HG03342 (cell line): ENCODE results near the gene RPL12.
A peak's percentile ranks its signal among the peaks of the same experiment; 100 is the strongest.
"Not testable (repeated sequence)": the region's sequence is repeated elsewhere in the genome, so short reads cannot be mapped to it uniquely, and the experiment has no call there.

ENCODE experiments used
- ATAC-seq: cut with Tn5 transposase; IDR thresholded peaks from one replicate; pipeline ENCODE4 v1.9.1; 2021; ENCODE audit warnings: mild to moderate bottlenecking, moderate library complexity; ENCODE audit not compliant: unreplicated experiment

The RPL12 gene

GRCh38 chr9:127470662-127471061 is 19.5 kb upstream of the RPL12 start:
- no peak for ATAC-seq

GRCh38 chr9:127467621-127468020 is 16.4 kb upstream of the RPL12 start:
- ATAC-seq = no peak

- not testable (repeated sequence) for ATAC-seq
Measured at GRCh38 chr9:127466407-127466917, 15.3 kb upstream of the RPL12 start.

GRCh38 chr9:127463911-127464310 is 12.7 kb upstream of the RPL12 start:
- ATAC-seq = no peak

DNA sequence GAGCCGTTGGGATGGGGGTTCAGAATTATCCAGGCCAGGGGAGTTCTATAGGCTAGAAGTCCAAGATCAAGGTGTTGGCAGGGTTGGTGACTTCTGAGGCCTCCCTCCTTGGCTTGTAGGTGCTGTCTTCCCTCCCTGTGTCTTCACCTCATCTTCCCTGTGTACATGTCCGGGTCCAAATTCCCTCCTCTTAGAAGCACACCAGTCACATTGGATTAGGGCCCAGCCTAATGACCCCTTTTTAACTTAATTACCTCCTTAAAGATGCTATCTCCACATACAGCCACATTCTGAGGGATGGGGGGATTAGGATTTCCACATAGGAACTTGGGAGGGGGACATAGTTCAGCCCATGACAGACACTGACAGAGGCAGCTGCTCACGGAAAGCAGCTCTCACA is 12.2 kb upstream of the RPL12 start:
- no peak for ATAC-seq

DNA sequence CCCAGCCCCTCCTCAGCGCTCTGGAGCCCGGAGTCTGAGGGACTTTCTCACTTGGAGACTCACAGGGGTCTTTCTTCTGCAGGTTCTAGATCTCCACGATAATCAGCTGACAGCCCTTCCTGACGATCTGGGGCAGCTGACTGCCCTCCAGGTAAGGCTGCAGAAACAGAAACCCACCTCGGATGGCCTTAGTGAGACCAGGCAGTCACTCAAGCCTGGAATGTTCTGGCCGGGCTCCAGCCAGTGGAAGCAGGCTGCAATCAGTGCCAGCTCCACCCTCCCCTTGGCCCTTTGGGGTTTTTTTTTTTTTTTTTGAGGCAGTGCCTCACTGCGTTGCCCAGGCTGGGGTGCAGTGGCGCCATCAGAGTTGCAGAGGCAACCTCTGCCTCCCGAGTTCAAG is 7.7 kb upstream of the RPL12 start:
- no peak for ATAC-seq

DNA sequence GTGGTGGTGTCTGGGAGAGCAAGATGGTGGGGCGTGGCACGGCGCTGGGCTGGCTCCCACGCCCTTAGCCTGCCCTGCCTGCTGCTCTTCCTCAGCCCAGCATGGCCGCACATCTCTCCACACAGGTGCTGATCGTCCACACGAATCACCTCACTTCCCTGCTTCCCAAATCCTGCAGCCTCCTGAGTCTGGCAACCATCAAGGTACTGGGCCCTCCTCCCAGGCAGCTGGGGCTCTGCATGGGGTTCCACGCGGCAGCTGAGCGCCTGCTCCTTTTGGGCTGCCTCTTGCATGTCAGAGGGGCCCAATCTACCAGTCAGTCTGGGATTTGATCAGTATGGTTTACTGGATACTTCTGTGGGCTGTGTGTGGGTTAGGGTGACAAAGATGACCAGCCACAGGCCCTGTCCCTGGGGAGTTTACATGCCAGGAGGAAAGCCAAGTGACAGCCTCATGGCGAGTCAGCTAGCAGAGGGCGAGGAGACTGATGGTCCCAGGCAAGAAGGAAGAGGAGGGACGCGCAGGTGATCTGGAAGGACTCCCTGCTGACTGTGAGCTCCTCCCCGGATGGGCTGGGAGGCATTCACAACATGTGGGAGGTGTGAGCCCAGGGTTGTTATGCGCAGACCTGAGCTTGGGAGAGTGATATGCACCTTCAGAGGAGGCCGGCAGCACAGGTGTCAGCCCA is 6.1 kb upstream of the RPL12 start:
- no peak for ATAC-seq

- ATAC-seq = no peak
Measured at GRCh38 chr9:127455324-127455992, 4.3 kb upstream of the RPL12 start.

DNA sequence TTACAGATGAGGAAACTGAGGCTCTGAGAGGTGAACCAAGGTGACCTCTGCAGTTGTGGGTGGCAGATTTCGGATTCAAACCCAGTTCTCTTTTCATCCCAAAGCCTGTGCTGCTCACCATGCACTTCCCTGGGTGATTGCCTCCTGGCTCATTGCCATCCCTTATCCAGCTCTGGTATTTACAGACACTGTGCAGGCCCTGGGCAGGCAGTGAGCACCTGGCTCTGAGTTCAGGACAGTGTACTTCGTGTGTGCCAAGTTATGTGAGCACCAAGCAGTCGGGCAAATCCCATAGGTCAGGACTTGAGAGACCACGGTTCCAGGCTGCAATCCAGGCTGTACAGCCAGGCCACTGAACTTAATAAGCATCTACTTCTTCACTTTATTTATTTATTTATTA is 1.5 kb upstream of the RPL12 start:
- no peak for ATAC-seq

DNA sequence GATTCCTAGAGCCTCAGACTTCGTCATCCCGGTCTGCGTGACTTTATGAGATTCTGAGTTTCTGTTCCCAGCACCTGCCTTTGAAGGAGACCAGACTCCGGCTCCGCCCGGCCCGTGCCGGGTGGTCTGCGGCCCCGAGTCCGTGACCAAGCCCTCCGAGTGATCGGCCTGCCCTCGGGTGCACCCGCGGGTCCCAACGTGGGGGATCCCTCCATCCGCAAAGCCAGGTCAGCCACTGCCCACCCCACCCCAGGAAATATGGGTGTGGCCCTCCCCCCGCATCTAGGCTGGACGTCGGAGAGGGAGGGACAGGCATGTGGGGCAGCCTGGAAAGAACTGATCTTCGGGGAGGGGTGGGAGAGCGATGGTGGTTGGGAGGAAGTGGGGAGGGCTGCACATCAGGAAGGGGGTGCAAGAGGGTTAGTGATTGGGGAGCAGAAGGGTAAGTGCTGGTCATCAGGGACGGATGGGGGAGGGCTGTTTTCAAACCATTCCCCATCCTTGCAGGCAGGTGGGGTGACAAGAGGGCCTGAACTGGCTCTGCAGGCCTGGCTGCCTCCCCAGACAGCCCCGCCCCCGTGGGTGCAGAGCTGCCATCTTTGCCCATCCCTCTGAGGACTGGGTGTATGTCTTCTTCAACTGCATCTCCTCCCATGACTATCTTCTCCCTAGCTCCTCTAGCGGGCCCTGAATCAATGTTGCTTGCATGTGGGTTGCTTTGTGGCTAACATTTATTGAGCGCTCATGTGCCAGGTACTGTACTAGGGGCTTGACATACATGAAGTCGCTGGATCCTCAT is 851 bp upstream of the RPL12 start:
- no peak for ATAC-seq

GRCh38 chr9:127451608-127451857 is 327 bp upstream of the RPL12 start:
- ATAC-seq = no peak

DNA sequence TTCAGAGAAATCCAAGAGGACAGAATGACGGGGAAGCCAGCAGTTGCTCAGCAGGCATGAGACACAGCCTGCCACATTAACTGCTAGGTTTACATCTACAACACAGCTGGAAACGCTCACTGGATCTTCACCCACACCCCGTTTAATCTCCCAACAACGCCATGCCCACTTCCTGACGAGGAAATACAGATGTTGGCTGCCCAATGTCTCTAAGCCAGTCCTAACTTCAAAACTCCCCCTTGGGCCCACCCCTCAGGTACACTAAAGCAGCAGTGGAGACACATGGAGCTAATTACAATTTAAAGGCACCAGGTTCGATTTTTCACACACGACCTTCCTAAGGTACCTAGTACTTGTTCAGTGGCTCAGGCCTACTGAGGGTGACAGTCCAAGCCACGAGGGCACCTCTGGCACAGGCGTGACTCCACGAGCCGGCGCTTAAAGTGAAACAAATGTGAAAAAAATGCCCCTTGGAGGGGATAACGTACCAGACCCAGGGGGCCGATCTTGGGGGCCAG is 904 bp downstream of the RPL12 start:
- peak; percentile 3 for ATAC-seq

GRCh38 chr9:127449332-127449966 is 1.8 kb downstream of the RPL12 start:
- no peak for ATAC-seq

GRCh38 chr9:127448112-127448805 is 2.9 kb downstream of the RPL12 start:
- no peak for ATAC-seq

GRCh38 chr9:127447416-127448111 is 3.6 kb downstream of the RPL12 start:
- ATAC-seq = no peak

GRCh38 chr9:127446713-127447415 is 4.3 kb downstream of the RPL12 start:
- ATAC-seq = no peak

DNA sequence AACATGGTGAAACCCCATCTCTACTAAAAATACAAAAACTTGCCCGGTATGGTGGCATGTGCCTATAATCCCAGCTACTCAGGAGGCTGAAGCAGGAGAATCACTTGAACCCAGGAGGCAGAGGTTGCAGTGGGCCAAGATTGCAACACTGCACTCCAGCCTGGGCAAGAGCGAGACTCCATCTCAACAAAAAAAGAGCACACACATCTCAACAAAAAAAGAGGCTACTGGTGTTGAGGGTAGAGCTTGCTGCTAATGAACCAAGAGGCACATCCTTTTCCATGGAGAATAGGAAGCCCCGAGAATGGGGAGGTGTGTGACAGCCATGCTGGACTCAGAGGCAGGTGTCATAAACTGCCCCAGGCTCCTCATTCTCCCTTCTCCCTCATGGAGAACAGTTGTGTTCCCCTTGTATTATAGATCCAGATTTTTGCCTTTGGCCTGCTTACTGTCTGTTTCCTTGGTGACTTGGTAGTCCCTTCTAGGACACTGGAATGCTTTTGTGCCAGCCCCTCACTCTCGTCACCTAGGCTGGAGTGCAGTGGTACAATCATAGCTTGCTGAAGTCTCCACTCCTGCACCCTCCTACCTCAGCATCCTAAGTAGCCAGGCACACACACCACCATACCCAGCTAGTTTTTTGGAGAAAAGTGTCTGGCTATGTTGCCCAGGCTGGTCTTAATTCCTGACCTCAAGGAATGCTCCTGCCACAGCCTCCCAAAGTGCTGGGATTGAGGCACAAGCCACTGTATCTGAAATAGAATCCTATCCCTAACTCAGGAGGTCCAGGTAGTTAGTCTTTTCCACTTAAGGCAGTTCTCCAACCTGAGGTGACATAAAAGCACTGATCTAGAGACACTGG is 5.1 kb downstream of the RPL12 start:
- ATAC-seq = no peak
